ENCODE data around the gene LMF1.

- TF ChIP-seq POLR2A (IDR thresholded peaks at IDR 0.05) (no peak), CTCF (IDR thresholded peaks at IDR 0.05) (no peak)
Measured at GRCh38 chr16:971582-971905, 760 bp upstream of the LMF1 start.
